KOPT-K1 (cell line): Measurements from ENCODE around the gene GPC6.

Source experiments
- H3K27ac ChIP-seq: fragments of 200-600 bp; sonication (generic); 2 replicates; pipeline ENCODE4 v1.5.1; 2016; ENCODE audit warnings: antibody characterized with exemption, mild to moderate bottlenecking, low read depth, low read length; ENCODE audit not compliant: poor library complexity, severe bottlenecking
- H3K36me3 ChIP-seq: fragments of 200-600 bp; sonication (generic); 2 replicates; pipeline ENCODE4 v1.5.1; 2017; ENCODE audit warnings: antibody characterized with exemption, mild to moderate bottlenecking, low read length, moderate library complexity; ENCODE audit not compliant: insufficient read depth
- H3K9me3 ChIP-seq: fragments of 200-600 bp; sonication (generic); 2 replicates; pipeline ENCODE4 v1.5.1; 2017; ENCODE audit warnings: antibody characterized with exemption, low read length, mild to moderate bottlenecking; ENCODE audit not compliant: insufficient read depth, poor library complexity, severe bottlenecking

GPC6 gene

GRCh38 chr13:94030415-94031119 is 804.0 kb downstream of the GPC6 start:
- H3K27ac ChIP-seq, result no peak overlapping the region
- H3K36me3 ChIP-seq, result no peaks in the 10 kb centered on the region
- H3K9me3 ChIP-seq, result no peaks in the 10 kb centered on the region

- H3K27ac ChIP-seq, result no peak overlapping the region
These were observed 805.0 kb downstream of the GPC6 start for GRCh38 chr13:94031609-94032008.

GRCh38 chr13:94033098-94033497 is 806.5 kb downstream of the GPC6 start:
- Histone ChIP-seq H3K27ac (no peak overlapping the region), H3K36me3 (no peaks in the 10 kb centered on the region), H3K9me3 (no peaks in the 10 kb centered on the region)

More at GRCh38 chr13:94031609-94032008, 805.0 kb downstream of the GPC6 start:
- Histone ChIP-seq H3K36me3 (no peaks in the 10 kb centered on the region), H3K9me3 (no peaks in the 10 kb centered on the region)

- H3K27ac ChIP-seq, result no peak overlapping the region
These were observed 807.4 kb downstream of the GPC6 start for GRCh38 chr13:94033830-94034642.

GRCh38 chr13:94050039-94050438 is 823.4 kb downstream of the GPC6 start:
- Histone ChIP-seq H3K9me3 (no peaks in the 10 kb centered on the region), H3K36me3 (no peaks in the 10 kb centered on the region), H3K27ac (no peak overlapping the region)

More at GRCh38 chr13:94033830-94034642, 807.4 kb downstream of the GPC6 start:
- Histone ChIP-seq H3K36me3 (no peaks in the 10 kb centered on the region), H3K9me3 (no peaks in the 10 kb centered on the region)

GRCh38 chr13:94050686-94051085 is 824.1 kb downstream of the GPC6 start:
- Histone ChIP-seq H3K36me3 (no peaks in the 10 kb centered on the region), H3K27ac (no peak overlapping the region), H3K9me3 (no peaks in the 10 kb centered on the region)

GRCh38 chr13:94053986-94054593 is 827.5 kb downstream of the GPC6 start:
- H3K36me3 ChIP-seq, result no peaks in the 10 kb centered on the region
- H3K9me3 ChIP-seq, result no peaks in the 10 kb centered on the region
- H3K27ac ChIP-seq, result peak overlapping the region; percentile 52

- H3K27ac ChIP-seq, result no peak overlapping the region
- H3K36me3 ChIP-seq, result no peaks in the 10 kb centered on the region
- no peaks in the 10 kb centered on the region for H3K9me3 ChIP-seq
These were observed 829.9 kb downstream of the GPC6 start for GRCh38 chr13:94056362-94056990.

- no peaks in the 10 kb centered on the region for H3K36me3 ChIP-seq
- no peak overlapping the region for H3K27ac ChIP-seq
- no peaks in the 10 kb centered on the region for H3K9me3 ChIP-seq
These were observed 831.1 kb downstream of the GPC6 start for GRCh38 chr13:94057618-94058186.

- no peak overlapping the region for H3K27ac ChIP-seq
- H3K36me3 ChIP-seq, result no peaks in the 10 kb centered on the region
- no peaks in the 10 kb centered on the region for H3K9me3 ChIP-seq
These were observed 832.3 kb downstream of the GPC6 start for GRCh38 chr13:94058821-94059360.

- no peaks in the 10 kb centered on the region for H3K36me3 ChIP-seq
- H3K27ac ChIP-seq, result no peak overlapping the region
- H3K9me3 ChIP-seq, result no peaks in the 10 kb centered on the region
These were observed 834.7 kb downstream of the GPC6 start for GRCh38 chr13:94061301-94061700.

- Histone ChIP-seq H3K27ac (no peak overlapping the region), H3K36me3 (no peaks in the 10 kb centered on the region), H3K9me3 (no peaks in the 10 kb centered on the region)
These were observed 836.5 kb downstream of the GPC6 start for GRCh38 chr13:94063096-94063495.

GRCh38 chr13:94063848-94064247 is 837.2 kb downstream of the GPC6 start:
- Histone ChIP-seq H3K36me3 (no peaks in the 10 kb centered on the region), H3K9me3 (no peaks in the 10 kb centered on the region), H3K27ac (no peak overlapping the region)

GRCh38 chr13:94065741-94066140 is 839.1 kb downstream of the GPC6 start:
- Histone ChIP-seq H3K9me3 (no peaks in the 10 kb centered on the region), H3K36me3 (no peaks in the 10 kb centered on the region), H3K27ac (no peak overlapping the region)
